GM18517 (cell line): Measurements from ENCODE around the gene NPAS3.

Source experiments
- ATAC-seq: cut with Tn5 transposase; IDR thresholded peaks from one replicate; pipeline ENCODE4 v1.9.1; 2021; ENCODE audit warnings: mild to moderate bottlenecking, moderate library complexity; ENCODE audit not compliant: unreplicated experiment

NPAS3 gene

DNA sequence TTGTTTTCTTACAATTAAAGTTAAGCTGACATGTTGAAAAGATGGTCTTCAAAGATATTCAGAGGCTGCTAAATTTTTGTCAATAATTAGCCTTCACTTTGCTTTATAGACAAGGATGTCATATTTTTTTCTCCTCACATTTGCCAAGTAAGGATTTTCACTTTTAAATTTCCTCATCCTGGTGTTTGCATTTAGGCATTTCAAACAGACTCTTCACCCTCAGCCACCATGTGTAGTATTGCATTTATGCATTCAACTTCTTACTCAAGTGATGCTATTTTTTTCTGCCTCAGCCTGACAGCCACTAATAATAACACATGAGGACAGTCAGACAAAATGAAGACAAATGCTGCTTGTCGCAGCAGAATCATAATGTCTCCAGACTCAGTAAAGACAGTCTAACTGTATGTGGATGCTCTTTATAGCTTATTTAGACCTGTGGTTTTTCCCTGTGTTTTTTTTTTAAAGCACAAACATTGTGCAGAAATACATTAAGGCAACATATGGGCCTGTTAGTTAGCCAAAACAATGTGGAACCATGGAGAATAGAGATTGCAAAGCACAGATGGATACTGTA, 481.5 kb downstream of the NPAS3 start:
- ATAC-seq: no peak

- no peak for ATAC-seq
Measured at GRCh38 chr14:33430414-33431035, 491.8 kb downstream of the NPAS3 start.

- no peak for ATAC-seq
Measured at GRCh38 chr14:33432407-33433023, 493.8 kb downstream of the NPAS3 start.

DNA sequence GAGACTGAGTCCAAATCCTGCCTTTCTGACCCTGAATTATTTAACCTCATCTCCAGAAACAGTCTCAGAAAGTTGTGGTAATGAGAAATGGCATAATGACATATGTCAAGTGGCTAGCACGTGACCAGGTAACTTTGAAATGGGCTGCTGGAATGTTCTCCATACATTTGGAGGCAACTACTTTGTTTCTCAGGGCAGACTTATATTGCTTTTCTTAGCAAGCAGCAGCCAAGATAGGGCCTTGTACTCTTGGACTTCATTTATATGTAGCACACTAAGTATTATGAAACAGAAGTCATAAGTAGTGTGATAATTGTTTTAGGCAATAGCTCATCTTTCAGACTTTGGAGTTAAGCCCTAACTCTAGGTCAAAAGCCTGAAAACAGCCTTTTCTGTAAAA, 494.7 kb downstream of the NPAS3 start:
- ATAC-seq: no peak

DNA sequence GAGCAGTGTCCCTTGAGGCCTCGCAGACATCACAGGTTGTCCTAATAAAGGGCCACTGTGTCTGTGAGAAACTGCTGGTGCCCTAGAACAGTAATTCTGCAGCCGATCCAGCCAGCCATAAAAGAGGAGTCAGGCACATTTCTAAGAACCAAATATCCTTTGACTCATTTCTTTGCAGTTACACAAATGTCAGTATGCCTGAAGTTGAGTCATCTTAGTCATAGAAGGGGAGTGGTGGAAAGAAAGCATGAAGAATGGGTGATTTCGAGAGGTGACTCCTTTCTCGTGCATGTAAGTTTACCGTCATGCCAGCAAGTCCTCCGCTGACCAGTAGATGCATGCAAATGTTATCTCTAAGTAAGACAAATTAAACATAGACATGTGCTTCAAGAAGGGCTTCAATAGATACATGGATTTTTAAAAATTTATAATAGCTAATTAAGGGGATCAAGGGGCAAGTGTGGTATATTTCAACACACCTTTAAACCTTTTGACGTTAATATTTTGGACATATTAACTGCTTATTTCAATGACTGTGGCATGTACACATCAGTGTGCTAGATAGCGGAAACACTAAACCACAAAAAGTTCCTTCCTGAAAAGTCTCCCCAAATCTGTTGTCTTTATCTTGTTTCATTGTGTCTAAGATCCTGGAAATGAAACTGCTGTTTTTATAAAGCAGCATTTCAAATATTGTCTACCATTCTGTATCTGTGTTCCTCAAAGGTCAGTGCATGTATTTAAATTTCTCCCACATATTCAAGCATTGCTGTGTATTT, 497.4 kb downstream of the NPAS3 start:
- no peak for ATAC-seq

DNA sequence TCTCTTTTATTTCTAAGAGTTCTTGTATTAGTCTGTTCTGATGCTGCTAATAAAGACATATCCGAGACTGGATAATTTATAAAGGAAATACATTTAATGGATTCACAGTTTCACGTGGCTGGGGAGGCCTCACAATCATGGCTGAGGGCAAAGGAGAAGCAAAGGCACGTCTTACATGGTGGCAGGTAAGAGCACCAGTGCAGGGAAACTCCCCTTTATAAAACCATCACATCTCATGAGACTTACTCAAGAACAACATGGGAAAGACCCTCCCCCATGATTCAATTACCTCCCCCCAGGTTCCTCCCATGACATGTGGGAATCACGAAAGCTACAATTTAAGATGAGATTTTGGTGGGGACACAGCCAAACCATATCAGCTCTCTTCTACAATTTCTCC, 503.0 kb downstream of the NPAS3 start:
- ATAC-seq: no peak

- ATAC-seq: no peak
Measured at GRCh38 chr14:33444136-33444535, 505.5 kb downstream of the NPAS3 start.

GRCh38 chr14:33449268-33449667, 510.6 kb downstream of the NPAS3 start:
- no peak for ATAC-seq

GRCh38 chr14:33449703-33450395, 511.2 kb downstream of the NPAS3 start:
- ATAC-seq: no peak

GRCh38 chr14:33450416-33450815, 511.7 kb downstream of the NPAS3 start:
- ATAC-seq: no peak

DNA sequence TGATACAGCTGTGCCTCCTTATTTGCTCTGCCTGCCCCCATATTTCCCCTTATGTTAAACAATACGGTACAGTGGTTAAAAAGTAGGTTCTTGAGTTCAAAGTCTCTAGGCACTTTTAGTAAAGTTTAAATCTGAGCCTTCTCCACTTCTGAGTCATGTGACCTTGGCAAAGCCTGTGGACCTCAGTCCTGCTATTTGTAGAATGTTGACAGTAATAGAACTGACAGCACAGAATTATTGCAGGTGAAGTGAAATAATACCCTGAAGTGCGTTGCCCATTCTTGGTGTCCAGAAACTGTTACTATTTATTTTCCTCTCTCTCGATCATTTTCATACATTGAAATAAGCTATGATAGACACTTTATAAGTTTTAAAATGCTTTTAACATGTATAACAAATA, 512.5 kb downstream of the NPAS3 start:
- ATAC-seq: no peak

GRCh38 chr14:33452995-33453394, 514.3 kb downstream of the NPAS3 start:
- ATAC-seq: no peak

GRCh38 chr14:33454022-33454595, 515.4 kb downstream of the NPAS3 start:
- no peak for ATAC-seq

DNA sequence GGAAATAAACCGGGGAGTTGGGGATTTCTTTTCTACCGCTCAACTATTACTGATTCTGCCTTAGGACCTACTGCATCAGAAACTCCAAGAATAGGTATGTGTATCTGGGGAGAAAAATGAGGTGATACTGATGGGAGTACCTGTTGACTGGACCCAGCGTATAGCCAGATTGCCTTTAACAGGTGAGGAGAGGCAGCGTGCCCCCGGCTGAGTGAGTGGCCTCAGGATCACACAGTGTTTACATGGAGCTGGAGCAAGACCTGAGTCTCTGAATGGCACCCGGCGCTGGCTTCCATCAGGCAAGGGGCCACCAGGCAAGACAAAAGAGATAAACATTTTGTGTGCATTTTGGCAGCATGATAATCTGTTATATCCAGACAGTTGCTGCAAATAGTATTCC, 516.0 kb downstream of the NPAS3 start:
- no peak for ATAC-seq

DNA sequence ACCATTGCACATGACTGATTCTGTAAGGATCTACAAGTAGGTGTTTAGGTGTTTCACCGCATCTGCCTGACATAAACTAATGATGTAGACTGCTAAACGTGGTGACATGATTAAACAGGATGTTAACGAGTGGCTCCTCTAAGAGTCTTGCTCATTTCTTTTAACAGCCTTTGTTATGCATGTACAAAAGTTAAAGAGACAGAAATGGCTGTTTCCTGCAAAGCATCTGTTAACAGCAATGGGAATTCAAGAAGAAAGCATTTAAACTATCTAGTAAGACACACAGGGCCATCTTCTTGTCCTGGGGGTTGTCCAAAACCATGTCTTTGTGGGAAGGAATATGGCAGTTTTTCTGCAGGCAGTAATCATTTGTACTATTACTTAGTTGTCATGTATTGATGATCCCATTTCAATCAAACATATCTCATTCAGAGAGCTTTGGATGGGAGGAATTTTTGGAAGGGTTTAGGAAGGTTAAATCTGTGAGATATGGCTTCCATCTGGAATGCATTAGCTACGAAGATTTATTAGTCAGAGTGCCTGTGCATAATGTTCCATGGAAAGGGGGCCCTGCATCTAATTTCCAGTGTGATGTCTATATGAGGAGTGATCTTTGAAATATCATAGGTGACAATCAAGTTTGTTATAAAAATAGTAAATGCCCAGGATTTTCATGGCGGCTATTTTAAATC, 517.1 kb downstream of the NPAS3 start:
- ATAC-seq: no peak

GRCh38 chr14:33457021-33457420, 518.3 kb downstream of the NPAS3 start:
- no peak for ATAC-seq

GRCh38 chr14:33457617-33458016, 518.9 kb downstream of the NPAS3 start:
- ATAC-seq: no peak

- no peak for ATAC-seq
Measured at GRCh38 chr14:33460164-33460563, 521.5 kb downstream of the NPAS3 start.

GRCh38 chr14:33461036-33461435, 522.4 kb downstream of the NPAS3 start:
- no peak for ATAC-seq

DNA sequence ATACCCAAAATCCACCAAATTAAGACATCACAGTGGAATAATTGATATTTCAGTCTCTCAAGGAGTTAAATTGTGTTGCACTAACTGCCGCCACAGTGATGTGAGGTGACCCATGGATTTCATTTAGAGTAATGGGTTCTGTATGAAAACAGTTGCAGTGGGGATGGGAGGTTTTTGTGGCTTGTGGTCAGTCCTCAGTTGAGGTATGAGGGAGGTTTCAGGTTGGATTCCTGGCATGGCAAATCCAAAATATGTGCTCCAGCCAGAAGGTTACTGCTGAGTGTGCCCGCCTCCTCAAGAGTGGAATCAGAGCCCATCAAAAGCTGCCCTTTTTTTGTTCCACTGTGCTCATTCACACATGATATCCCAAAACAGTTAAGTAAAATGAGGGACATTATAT, 525.1 kb downstream of the NPAS3 start:
- ATAC-seq: no peak
